Measurements from ENCODE around the gene RPL29. TPM values are rescaled to one million over a fixed set of nuclear protein-coding genes. Genes with fewer than 3 reads are reported as not detected.
"Not testable (repeated sequence)": the region's sequence is repeated elsewhere in the genome, so short reads cannot be mapped to it uniquely, and the experiment has no call there.

RPL29 gene
- total RNA-seq, 1 donor from 2014 or later = 466 TPM

DNA sequence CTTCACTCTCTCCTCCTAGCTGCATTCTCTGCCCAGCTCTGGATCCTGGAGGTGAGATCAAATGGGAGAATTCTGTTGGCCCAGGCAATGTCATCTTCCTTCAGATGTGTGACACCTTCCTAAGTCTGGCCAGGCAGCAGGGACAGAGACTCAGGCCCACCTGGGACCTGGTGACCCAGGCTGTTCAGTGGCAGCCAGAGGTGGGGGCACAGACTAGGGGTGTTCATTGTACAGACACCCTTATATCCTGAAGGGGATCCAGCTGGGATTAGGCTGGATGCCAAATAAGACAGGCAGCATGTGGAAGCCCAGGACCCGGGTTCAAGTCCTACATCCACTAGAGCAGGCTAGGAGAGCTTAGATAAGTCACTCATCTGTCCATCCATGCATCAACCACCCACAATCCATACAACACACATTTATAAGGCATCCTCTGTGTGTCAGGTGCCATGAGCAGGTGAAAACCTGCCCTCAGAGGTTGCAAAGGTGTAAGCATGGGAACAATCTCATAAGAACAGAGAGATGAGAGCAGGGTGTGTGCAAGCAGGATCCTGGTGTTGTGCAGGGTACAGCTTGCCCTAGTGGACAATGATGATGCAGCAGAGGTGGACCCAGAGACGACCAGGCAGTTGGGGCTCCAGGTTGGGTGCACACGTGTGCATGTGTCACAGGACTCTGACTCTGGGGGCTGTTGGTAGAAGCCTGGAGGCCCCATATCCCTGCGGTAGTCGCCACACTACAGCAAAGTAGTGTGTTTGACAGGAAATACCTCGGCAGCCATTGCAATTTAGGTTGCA lies 18.3 kb upstream of the RPL29 start:
- intact Hi-C loops (cut with DNase I) = no loop called here
- no peak for DNase-seq (ENCODE audit: low spot score)

DNA sequence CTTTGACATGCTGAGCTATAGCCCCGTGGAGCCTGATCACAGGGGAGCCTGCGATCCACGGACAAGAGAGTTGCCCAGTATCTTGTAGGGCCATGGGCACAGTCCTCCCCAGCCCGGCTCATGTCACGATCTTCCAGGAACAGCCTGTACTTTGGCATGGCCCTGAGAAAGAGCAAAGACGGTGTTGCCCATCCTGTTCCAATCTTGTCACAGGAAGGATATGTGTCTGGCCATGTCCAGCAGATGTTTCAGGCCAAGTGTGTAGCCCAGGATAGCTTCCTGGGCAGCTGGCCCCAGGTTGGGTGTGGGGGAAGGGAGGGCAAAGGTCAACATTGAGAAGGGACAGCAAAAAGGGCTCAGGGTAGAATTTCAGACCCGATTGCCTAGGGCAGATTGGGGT lies 17.0 kb upstream of the RPL29 start:
- DNase-seq (ENCODE audit: low spot score) = no peak
- intact Hi-C loops (cut with DNase I) = no loop called here

DNA sequence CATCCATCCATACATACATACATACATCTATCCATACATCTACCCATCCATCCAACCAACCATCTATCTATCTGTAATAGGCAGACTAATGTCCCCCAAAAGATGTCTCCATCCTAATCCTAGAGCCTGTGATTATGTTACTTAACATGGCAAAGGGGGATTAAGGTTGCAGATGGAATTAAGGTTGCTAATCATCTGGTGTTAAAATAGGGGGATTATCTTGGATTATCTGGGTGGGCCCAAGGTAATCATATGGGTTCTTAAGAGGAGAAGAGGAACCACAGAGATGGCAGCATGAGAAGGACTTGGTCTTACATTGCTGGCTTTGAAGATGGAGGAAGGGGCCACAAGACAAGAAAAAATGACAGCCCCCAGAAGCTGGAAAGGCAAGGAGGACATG lies 14.7 kb upstream of the RPL29 start:
- intact Hi-C loops (cut with DNase I) = no loop called here

DNA sequence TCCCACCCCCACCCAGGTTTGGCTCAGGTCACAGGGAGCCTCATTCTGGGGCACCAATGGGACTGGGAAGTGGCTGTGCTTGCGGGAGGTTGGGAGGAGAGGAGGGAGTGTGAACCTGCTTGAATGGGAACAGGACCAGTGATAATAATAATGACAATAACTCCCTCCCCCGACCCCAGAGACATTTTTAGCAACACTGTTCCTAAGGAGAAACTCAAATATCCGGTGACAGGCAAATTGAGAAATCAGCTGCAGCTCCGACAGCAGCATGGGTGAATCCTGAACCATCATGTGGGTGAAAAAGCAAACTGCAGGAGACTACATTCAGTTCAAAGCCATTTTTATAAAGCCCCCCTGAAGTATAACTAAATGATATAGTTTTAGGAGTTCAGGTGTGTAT lies 11.6 kb upstream of the RPL29 start:
- intact Hi-C loops (cut with DNase I) = loop anchor here (10.0 kb wide), 2 partner anchors 208 to 328 kb away; no protein-coding TSS in a partner anchor
- DNase-seq (ENCODE audit: low spot score) = no peak

More for the DNA sequence above, 14.7 kb upstream of the RPL29 start:
- DNase-seq (ENCODE audit: low spot score) = no peak

DNA sequence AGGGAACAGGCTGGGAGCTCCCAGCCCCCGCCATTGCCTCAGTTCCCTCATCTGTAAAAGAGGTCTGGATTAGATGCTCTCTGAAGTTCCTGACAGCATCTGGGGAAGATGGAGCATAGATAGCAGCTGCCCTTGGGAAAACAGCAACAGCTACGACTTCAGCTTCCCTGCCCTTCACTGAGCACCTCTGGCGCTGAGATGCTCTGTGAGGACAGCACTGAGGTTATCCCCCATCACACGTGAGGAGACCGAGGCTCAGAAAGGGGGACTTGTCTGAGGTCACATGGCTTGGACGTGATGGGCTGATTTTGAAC lies 11.1 kb upstream of the RPL29 start:
- intact Hi-C loops (cut with DNase I) = loop anchor here (10.0 kb wide), 2 partner anchors 208 to 328 kb away; no protein-coding TSS in a partner anchor
- DNase-seq (ENCODE audit: low spot score) = no peak

DNA sequence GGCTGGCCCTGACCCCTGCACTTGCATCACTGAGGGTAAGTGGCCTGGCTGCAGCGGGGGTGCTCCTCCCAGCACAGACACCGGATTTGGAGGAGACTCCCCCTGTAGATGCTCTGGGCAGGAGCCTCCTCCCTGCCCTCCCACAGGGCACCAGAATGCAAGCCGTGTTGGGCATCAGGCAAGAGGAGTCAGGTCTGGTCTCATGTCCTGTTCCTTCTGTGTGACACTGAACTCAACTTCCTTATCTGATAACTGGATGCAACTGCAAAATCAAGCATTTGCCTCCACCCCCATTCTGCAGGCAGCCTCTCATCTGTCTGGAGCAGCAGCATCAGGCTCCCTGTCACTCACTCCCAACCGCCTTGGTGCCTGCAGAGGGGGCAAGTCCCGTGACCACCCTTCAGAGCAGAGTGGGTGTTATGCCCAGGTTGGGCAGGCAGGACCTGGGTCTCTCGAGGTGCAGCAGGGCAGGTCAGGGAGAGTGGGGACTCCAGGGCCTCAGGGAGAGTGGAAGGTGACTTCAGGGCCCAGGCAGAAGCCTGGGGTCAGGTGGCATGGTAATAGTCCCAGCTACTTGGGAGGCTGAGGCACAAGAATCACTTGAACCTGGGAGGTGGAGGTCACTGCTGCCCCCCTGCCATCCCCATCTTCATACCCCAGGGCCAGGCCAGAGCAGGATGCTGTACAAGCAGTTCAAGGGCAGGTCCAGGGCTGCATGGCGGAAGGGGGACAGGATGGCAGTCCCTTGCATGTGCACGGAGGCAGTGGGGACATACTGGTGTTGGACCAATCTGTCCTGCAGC lies 10.5 kb upstream of the RPL29 start:
- intact Hi-C loops (cut with DNase I) = loop anchor here (10.0 kb wide), 2 partner anchors 209 to 329 kb away; no protein-coding TSS in a partner anchor
- no peak for DNase-seq (ENCODE audit: low spot score)

DNA sequence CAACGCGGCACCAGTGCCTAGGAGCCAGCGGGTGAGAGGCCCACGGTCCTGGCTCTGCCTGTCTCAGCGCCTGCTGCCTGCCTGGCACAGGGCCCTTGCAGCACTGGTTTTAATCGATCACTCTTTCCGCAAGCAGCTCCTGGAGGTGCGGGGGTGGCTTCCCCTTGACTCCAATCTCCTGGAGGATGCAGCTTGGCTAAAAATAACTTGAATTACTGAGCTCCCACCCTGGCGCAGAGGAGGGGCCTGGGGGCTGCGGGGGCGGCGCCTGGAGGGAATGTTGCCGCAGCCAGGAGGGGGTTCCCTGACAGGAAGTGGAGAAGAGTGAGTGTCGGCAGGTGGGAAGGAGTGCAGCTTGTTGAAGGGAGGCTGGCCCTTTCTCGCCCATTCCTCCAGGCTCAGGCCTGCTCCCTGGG lies 9.9 kb upstream of the RPL29 start:
- intact Hi-C loops (cut with DNase I) = loop anchor here (1.0 to 10.0 kb wide), 3 partner anchors 103 to 329 kb away; no protein-coding TSS in a partner anchor
- no peak for DNase-seq (ENCODE audit: low spot score)

DNA sequence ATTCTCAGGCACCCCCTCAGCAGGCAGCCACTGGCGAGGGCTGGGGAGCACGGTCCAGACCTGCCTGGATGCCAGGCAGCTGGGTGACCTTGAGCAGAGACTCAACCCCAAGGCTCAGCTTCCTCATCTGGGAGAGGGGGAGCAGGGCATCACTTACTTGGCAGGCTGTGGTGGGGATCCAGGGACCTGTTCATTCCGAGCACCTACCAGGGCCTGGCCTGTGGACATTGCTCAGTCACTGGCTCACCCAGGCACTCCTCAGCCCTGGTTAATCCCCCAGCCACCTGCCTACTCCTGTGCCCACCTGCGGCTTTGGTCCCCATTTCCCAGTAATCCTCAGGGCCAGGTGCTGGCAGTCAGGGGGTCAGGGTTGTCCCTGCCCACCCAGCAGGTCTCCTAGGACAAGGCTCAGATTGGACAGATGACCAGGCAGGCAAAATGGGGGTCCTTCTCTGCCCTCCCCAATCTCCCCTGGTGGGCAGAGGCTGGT lies 9.3 kb upstream of the RPL29 start:
- intact Hi-C loops (cut with DNase I) = loop anchor here (1.0 to 10.0 kb wide), 5 partner anchors 48 to 330 kb away; no protein-coding TSS in a partner anchor
- no peak for DNase-seq (ENCODE audit: low spot score)

DNA sequence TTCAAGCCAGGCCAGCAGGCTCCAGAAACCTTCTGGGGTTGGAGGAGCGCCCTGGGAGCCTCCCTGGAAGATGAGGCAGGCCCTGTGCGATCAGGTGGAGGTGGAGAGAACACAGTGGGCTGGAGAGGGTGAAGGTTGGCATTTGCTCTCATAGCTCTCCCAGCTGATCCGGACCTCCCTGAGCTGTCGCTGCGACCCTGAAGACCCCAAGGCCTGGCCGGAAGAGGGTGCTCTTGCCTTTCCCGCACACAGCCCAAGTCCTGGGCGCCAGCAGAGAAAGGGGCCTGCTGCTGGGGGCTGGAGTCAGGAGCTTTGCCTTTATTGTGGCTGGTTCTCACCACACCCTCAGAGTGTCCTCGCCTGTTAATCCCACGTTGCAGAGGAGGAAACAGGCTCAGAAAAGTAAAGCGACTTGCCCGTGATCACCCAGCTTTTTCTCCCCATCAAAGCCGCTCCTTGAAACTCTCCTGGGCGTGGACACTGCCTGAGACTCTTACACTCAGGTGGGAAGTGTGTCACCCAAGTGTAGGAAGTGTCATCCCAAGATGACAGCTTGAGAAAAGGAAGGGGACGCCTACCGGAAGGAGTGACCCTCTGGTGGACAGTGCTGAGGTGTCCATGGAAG lies 8.6 kb upstream of the RPL29 start:
- no peak for DNase-seq (ENCODE audit: low spot score)
- intact Hi-C loops (cut with DNase I) = loop anchor here (1.0 to 10.0 kb wide), 4 partner anchors 49 to 331 kb away; no protein-coding TSS in a partner anchor

DNA sequence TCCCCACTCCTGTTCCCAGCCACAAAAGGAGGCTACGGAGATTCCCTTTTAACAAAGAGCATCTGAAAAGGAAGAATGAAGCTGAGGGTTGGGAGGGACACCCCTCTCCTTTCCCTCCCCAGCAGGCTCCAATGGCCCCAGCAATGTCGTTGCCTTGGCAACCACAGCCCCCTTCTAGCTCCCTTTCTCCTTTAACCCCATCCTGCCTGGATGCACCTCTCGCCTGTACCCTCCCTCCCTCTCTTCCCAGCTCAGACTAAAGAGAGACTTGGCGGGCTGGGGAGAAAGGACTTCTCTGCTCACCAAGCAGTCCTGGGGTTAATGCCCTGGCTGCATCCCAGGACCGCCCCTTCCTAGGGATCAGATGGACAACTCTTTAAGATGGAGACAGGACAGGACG lies 7.1 kb upstream of the RPL29 start:
- intact Hi-C loops (cut with DNase I) = loop anchor here (10.0 kb wide), 2 partner anchors 212 to 332 kb away; no protein-coding TSS in a partner anchor
- DNase-seq (ENCODE audit: low spot score) = no peak

DNA sequence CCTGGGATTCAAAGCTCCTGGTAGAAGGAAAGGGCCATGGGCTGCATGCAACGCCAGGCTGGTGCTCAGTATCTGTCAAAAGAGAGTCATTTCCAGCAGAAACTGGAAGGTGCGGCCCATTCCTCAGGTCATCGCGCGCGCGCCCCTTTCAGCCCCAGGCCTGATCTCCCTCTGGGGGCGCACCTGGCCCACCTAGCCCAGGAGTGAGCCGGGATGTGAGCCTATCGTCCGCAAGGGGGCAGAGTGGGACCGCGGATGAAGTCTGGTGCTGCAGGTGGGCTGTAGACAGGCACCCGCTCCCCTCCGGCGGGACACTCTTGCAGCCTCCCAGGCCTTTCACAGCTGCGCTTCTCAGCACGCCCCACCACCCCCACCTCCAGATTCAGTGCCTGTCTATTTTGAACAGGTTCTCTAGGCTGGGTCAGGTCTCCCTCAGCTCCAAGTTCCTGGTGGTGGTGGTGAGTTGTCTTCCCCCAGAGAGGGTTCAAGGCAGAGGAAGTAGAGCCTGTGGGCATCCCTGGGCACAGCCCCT lies 5.8 kb upstream of the RPL29 start:
- intact Hi-C loops (cut with DNase I) = loop anchor here (1.0 to 10.0 kb wide), 3 partner anchors 143 to 333 kb away; no protein-coding TSS in a partner anchor
- DNase-seq (ENCODE audit: low spot score) = peak; percentile 89

DNA sequence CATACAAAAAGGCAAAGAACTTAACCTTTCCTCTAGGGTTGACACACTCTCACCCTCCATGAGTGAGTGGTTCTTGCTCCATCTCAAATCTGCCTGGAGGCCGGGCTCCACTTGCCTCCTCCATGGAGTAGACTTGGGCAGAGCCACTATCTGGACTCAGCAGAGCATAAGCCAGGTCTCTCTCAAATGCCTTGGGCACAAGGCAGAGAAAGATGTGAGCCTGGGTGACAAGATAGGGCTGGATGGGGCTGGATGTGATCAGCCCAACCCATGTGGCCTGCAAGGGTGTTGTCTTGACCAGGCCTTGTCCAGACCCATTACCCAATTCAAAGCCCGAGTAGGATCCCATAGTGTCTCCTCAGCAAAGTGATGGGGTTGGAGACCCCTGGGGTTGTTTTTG lies 4.2 kb upstream of the RPL29 start:
- intact Hi-C loops (cut with DNase I) = loop anchor here (10.0 kb wide), 2 partner anchors 215 to 335 kb away; no protein-coding TSS in a partner anchor
- no peak for DNase-seq (ENCODE audit: low spot score)

DNA sequence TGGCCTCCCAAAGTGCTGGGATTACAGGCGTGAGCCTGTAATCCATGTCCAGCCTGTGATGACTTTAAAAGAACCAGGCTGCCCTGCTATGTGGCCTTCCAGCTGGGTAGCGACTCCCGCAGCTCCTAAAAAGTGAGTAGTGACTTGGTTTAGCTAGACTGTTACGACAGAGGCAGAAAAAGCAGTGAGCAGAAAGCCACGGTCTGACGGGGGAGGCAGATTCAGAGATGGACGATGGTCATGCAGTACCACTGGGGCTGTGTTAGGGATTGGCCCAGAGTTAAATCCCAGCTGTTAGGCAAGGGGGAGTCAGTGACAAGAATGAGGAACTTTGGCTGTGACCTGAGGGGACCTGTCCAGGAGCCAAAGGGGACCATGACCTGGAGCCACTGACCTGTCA lies 3.1 kb upstream of the RPL29 start:
- DNase-seq (ENCODE audit: low spot score) = no peak
- intact Hi-C loops (cut with DNase I) = no loop called here

DNA sequence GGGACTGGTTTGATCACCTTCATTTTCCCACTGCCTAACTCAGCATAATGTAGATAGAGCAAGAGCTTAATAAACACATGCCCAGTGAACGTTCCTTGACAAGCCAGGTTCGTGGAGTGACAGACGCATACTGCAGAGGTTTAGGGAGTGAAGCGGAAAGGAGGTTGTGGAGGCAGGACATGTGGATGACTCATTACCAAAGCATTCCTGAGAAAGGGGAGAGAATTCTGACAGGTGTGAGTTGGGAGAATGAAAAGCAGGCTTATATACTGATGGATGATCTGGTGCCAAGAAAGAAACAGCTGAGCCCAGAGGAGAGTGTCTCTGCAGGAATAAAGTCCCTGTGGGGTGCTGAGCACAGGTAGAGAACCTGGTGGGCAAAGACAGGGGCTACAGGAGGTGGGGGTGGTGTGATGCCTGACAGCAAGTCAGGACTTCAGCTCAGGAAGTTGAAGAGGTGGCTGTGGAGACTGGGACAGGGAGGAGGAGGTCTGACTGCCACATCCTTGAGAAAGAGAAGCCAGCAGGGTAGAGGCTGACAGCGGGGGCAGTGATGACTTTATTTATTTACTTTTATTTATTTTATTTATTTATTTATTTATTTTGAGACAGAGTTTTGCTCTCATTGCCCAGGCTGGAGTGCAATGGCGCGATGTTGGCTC lies 2.4 kb upstream of the RPL29 start:
- intact Hi-C loops (cut with DNase I) = no loop called here
- no peak for DNase-seq (ENCODE audit: low spot score)

DNA sequence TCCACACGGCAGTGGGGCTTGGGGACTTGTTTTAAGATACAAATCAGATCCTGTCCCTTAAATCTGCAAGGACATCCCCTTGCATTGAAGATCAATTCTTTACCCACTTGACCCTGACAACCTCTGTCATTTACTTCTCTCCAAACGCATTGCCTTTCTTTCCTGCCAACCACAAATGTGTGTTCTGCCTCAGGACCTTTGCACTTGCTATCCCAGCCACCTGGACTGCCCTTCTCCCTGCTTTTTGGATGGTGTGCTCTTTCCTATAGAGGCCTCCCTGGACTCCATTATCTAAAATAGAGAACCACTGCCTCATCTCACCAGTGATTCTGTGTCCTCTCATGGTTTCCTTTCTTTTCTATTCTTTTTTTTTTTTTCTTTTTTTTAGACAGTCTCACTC lies 1.5 kb upstream of the RPL29 start:
- DNase-seq (ENCODE audit: low spot score) = no peak
- intact Hi-C loops (cut with DNase I) = no loop called here

DNA sequence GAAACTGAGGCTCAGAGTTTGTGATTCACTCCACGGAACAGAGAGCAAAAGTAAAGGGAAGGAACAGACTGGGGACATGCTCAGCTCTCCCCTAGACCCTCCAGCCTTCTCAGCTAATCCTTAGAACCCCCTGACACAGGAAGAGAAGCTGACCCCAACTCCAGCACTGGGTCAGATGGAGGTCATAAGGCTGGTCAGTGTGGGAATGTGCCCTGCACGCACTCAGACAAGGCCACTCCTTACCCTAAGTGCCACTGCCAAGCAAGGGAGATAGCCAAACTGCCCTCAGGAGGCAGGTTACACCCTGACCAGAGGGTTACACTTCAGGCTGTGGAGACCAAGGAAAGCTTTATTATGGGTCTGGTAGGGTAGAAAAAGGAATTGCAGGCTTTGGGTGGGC lies 1.2 kb downstream of the RPL29 start:
- intact Hi-C loops (cut with DNase I) = no loop called here
- DNase-seq (ENCODE audit: low spot score) = no peak

DNA sequence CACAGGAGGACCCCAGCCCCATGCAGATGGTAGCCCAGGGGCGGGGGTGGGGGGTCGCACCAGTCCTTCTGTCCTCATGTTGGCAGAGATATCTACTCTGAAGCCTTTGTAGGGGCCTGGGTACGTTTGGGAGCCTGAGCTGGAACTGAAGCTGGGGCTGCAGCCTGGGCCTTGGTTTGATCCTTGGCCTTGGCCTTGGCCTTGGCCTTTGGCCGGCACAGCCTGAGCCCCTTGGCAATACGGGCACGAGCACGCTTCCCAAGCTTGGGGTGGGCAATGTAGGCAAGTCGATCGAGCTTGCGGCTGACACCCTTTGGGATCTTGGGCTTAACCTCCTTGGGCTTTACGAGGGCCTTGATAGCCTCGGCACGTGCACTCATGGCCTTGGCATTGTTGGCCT lies 2.0 kb downstream of the RPL29 start:
- intact Hi-C loops (cut with DNase I); DNase-seq (ENCODE audit: low spot score): not testable (repeated sequence)

DNA sequence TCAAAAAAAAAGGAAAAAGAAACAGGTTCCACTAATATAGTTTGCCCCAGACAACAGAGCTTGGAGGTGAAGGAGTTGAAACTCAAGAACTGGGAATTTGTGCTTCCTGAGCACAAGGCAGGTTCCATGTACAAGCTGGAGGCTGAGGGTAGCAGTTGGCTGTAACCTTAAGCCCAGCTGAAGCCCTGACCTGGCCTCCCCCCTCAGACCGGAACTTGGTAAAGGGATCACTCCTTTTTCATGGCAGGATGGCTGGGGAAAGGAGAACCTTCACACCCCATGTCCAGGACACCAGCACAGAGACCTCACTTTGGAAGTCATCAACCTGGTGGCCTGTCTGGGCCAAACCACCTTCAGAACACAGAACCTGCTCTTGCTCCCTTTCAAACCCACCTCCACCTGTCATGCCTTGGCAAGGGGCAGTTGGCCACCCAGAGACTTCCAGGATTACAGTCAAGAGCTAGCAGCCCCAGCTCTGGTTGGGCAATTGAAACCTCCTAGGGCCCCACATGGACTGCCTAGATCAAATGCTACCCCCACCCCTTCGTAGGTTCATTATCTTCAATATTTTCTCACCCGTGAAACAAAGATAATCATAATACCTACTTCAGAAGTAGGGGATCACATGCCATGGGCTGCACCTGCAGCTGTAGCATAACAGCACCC lies 3.5 kb downstream of the RPL29 start:
- intact Hi-C loops (cut with DNase I) = no loop called here
- DNase-seq (ENCODE audit: low spot score) = no peak

Data from cardiac septum (tissue), 1 donor.